ENCODE measurements around the gene HSFX3.
"Not testable (repeated sequence)": the region's sequence is repeated elsewhere in the genome, so short reads cannot be mapped to it uniquely, and the experiment has no call there.

Gene HSFX3

DNA sequence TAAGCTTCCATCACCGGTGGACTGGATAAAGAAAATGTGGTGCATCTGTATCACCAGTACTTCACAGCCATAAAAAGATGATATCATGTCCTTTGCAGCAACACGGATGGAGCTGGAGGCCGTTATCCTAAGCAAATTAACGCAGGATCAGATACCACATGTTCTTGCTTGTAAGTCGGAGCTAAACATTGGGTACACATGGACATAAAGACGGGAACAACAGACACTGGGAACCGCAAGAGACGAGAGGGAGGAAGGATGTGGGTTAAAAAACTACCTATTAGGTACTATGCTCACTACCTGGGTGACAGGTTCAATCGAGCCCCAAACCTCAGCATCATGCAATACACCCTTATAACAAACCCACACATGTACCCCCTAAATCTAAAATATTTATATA lies 28.3 kb downstream of the HSFX3 start:
- DNase-seq (ENCODE audit: low read depth, low spot score), result peak; percentile 57
- no peak overlapping the region for H3K4me3 ChIP-seq (ENCODE audit: low read length)

DNA sequence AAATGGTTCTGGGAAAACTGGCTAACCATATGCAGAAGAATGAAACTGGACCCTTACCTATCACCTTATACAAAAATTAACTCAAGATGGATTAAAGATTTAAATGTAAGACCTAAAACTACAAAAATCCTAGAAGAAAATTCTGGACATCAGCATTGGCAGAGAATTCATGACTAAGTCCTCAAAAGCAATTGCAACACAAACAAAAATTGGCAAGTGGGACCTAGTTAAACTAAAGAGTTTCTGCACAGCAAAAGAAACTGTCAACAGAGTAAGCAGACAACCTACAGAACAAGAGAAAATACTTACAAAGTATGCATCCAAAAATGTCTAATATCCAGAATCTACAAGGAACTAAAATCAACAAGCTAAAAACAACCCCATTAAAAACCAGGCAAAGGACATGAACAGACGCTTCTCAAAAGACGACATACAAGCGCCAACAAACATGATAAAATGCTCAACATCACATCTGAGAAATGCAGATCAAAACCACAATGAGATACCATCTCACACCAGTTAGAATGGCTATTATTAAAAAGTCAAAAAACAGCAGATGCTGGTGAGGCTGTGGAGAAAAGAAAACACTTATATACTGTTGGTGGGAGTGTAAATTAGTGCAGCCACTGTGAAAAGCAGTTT lies 29.0 kb downstream of the HSFX3 start:
- DNase-seq (ENCODE audit: low read depth, low spot score); H3K4me3 ChIP-seq (ENCODE audit: low read length): not testable (repeated sequence)

DNA sequence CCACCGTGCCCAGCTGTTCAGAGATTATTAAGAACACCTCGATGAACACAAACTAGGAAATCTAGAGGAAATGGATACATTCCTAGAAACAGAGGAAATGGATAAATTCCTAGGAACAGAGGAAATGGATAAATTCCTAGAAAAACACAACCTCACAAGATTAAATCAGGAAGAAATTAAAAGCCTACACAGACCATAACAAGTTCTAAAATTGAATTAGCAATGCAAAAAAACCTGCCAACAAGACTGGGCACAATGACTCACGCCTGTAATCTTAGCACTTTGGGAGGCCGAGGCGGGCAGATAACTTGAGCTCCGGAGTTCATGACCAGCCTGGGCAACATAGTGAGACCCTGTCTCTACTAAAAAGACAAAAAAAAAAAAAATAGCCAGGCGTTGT lies 31.5 kb downstream of the HSFX3 start:
- no peak for DNase-seq (ENCODE audit: low read depth, low spot score)
- H3K4me3 ChIP-seq (ENCODE audit: low read length), result no peak overlapping the region

DNA sequence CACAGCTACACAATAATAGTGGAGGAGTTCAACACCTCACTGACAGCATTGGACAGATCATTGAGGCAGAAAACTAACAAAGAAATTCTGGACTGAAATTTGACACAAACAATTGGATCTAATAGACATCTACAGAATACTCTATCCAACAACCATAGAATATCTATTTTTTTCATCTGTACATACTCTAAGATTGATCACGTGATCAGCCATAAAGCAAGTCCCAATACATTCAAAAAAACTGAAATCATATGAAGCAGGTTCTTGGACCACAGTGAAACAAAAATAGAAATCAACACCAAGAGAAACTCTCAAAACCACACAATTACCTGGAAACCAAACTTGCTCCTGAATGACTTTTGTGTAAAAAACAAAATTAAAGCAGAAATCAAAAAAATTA lies 32.4 kb downstream of the HSFX3 start:
- H3K4me3 ChIP-seq (ENCODE audit: low read length), result no peak overlapping the region
- DNase-seq (ENCODE audit: low read depth, low spot score), result no peak

DNA sequence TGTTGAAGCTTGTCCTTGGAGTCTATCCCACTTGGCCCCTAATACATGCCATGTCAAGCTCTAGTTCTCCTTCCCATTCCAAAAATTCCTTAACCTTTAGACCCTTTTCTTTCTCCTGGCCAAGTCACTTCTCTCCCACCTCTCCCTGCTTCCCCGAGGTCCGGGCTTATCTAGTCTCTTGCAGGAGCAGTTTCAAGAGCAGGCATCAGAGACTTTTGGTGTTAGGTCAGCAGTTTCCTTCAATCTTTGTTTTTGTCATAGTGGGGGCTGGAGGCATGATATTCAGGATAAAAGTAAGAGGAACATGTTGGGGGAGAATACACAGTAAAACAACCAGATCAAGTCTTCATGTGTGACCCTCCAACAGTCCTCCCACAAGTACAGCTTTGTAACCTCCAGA lies 33.1 kb downstream of the HSFX3 start:
- no peak for DNase-seq (ENCODE audit: low read depth, low spot score)

DNA sequence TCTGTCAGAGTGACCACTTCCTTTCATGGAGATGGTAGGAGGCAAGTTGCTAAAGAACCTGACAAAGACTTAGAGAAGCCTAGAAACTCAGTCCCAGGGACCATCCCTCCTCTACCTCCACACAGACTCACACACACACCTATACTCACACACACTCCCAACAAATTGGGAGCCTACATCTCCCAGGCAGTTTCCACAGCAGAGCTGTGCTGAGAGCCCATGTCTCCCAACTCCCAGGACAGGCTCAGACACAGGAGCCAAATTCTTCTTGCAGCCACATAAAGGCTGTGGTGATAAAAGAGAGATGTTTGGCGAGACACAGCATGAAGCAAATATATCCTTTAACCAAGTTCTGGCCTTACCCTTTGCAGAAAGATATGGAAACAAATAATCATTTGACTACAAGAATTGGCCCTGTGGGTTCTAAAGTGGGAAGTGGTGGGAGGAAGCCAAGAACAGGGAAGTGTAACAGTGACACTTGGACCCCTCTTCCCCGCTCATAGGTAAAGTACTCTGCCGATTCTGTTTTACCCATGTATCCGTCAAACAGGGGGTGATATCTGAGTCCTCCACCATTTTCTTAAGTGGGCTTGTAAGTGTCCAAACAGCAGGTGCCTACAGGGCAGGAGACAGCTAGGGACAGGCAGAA lies 33.6 kb downstream of the HSFX3 start:
- DNase-seq (ENCODE audit: low read depth, low spot score), result no peak
- H3K4me3 ChIP-seq (ENCODE audit: low read length), result no peak overlapping the region

More for the DNA sequence above, 33.1 kb downstream of the HSFX3 start:
- no peak overlapping the region for H3K4me3 ChIP-seq (ENCODE audit: low read length)

DNA sequence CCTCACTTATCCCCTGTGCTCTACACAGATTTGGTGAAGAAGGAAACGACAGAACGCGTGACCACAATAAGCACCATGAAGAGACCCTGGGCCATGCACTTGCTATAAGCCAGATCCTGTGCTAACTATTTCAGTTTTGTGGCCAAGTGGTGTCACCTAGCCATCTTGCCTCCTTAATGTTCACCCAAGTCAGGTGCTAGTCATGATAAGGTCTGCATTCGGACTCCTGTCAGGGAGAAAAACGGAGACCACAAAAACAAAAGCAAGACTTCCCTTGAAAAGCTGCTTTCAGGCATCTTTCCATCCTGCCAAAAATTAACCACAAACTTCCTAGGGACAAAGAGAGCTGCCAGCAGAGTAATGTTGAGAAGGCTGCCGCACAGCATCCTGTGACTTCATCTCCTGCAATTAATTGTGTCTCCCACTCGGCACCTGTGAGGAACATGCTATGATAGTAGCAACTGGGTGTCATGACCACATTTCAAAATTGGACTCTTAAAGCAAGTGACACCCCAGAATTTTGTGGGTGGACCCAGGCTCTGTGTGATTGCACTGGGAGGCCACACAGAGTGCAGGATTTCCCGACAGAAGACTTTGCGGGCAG lies 35.8 kb downstream of the HSFX3 start:
- peak; percentile 68 for DNase-seq (ENCODE audit: low read depth, low spot score)
- H3K4me3 ChIP-seq (ENCODE audit: low read length), result no peak overlapping the region

DNA sequence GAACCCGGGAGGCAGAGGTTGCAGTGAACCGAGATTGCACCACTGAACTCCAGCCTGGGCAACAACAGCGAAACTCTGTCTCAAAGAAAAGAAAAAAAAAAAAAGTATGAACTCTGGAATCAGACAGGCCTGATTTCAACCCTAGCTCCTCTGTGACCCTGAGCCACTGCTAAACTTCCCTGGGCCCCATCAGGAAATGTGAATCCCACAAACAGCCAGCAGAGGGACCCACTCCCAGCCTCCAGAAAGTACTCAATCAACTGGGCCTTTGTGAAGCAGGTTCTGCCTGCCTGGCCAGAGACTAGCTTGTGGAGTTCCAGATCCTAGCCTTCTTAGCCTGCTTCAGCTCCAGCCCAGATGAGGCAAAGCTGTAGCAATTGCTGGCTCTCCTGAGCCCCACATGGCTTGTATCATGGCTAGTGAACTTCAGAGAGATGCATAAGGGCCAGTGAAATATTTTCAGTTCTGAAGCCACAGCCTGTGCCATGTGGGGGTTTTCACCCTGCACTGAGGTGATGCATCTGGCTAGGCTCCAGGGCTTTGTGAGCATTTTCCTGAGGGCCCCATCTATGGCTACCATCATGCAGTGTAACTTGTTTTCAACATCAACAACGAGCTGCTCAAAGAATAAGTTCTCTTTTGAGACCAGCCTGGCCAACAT lies 37.4 kb downstream of the HSFX3 start:
- no peak overlapping the region for H3K4me3 ChIP-seq (ENCODE audit: low read length)
- peak; percentile 46 for DNase-seq (ENCODE audit: low read depth, low spot score)

DNA sequence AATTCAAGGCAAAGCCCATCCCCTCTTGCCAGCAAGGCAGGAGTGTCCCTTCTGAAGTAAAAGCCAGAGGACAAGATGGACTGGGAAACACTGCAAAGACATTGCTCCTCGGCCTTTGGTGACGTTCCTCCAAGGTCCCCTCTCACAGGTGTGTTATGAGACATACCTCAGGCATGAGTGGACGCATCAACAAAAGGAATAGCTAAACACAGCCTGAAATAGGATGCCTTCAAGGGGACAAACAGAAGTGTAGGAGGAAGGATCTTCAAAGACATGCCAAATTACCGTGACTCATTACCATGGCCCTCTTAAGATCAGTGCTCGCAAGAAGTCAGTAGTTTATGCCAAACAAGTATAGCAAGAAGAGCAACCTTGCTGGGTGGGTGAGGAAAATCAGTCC lies 38.6 kb downstream of the HSFX3 start:
- H3K4me3 ChIP-seq (ENCODE audit: low read length), result no peak overlapping the region
- no peak for DNase-seq (ENCODE audit: low read depth, low spot score)

DNA sequence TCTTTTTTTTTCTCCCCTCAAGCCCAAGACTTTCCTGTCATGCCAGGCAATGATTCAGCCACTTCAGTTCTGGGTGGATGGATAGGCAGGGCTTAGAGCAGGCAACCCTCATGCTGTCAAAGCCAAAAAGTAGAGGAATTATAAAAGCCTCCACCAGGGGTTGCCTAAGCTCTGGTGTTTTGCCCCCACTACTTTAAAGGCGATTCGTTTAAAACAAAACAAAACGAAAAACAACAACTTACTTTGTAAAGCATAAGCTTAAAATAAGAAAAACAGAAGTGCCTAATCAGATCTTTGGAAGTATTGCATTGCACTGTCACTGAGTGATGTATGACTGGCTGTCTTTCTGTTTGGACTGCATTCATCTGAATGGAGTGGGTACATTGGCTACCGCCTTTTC lies 39.3 kb downstream of the HSFX3 start:
- DNase-seq (ENCODE audit: low read depth, low spot score), result no peak

DNA sequence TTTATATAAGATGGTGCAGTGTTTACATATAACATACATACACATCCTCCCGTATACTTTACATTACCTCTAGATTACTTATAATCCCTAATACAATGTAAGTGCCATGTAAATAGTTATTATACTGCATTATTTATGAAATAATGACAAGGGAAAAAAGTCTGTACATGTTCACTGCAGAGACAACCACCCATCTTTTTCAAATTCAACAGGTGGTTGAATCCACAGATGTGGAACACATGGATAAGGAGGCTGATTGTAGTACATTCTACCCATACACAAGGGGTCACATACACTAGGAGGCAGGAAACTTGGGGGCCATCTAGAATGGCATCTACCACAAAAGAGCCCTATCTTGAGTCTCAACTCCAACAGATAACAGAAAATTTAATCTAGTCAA lies 41.3 kb downstream of the HSFX3 start:
- no peak for DNase-seq (ENCODE audit: low read depth, low spot score)

More for the DNA sequence above, 39.3 kb downstream of the HSFX3 start:
- no peak overlapping the region for H3K4me3 ChIP-seq (ENCODE audit: low read length)

DNA sequence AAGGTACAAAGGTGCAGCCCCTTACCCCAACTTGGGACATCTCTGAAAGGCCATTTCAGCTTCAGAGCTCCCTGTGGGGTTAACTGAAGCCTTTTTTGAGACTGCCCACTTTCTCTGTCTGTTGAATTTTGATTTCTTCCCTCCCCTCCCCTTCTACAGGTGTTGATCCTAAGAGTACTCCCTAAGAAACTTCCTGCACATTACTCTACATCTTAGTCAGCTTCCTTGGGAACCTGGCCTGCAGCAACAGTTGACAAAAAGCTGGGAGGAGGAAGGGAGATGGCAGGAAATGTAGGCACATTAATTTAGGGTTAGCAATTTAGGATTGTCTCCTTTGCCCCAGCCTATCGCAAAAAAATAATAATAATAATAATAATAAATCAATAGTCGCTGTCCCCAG lies 43.4 kb downstream of the HSFX3 start:
- no peak for DNase-seq (ENCODE audit: low read depth, low spot score)
- H3K4me3 ChIP-seq (ENCODE audit: low read length), result no peak overlapping the region

More for the DNA sequence above, 41.3 kb downstream of the HSFX3 start:
- no peak overlapping the region for H3K4me3 ChIP-seq (ENCODE audit: low read length)

DNA sequence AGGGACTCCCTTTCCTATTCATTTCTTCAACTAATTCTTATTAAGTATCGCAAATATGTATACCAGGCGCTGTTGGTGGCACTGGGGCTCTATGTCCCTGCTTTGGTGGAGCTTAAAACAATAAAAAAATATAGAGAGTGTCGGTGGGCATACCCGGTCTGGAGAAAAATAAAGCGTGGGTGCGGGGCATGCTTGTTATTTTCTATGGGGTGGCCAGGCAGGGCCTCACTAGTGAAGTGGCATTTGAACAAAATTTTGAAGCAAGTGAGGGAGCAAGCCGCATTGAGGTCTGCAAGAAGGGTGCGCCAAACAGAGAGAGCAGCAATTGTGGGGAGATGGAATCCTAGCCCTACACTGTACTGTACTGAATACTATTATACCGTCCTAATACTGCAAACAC lies 44.1 kb downstream of the HSFX3 start:
- H3K4me3 ChIP-seq (ENCODE audit: low read length), result peak overlapping the region; percentile 68; the same call in 1 of the 2 replicates

DNA sequence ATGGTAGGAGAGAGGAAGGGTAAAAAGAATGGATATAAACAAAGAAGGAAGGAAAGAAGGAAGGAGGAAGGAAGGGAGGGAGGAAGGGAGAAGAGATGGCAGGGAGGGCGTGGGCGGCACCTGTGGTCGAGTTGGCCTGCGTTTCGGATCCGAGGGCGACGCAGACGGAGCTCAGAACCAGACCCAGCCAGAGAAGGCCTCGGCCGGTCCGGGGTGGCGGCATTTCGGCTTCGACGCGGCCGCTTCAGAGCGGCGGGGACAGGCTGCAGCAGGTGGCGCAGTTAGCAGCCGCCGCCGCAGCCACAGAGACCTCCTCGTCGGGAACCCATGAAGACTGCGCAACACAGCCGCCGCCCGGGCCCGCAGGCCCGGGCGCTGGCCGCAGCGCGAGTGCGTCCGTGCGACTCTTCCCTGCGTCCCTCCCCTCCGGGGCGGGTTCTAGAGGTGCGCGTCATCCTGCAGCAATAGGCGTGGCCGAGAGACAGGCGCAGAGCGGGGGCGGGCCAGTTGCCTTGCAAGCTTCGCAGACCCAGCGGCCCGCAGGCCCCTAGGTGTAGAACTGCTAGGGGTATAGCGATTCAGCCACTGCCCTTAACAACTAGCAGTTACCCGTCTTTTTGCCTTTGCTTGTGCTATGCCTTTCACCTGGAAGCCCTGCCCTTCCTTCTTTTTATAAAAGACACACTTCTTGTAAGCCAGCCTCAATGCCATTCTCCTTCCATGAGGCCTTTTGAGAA lies 44.6 kb downstream of the HSFX3 start, which contains the start of gene IDS:
TSS of gene IDS (minus strand) at position 392 of the 737 bp plus-strand sequence. CDS start at position 223, 169 bp downstream.
- DNase-seq (ENCODE audit: low read depth, low spot score), result peak; percentile 75
- H3K4me3 ChIP-seq (ENCODE audit: low read length), result peak within 1 kb of the TSS; percentile 68

More for the DNA sequence above, 44.1 kb downstream of the HSFX3 start:
- no peak for DNase-seq (ENCODE audit: low read depth, low spot score)

DNA sequence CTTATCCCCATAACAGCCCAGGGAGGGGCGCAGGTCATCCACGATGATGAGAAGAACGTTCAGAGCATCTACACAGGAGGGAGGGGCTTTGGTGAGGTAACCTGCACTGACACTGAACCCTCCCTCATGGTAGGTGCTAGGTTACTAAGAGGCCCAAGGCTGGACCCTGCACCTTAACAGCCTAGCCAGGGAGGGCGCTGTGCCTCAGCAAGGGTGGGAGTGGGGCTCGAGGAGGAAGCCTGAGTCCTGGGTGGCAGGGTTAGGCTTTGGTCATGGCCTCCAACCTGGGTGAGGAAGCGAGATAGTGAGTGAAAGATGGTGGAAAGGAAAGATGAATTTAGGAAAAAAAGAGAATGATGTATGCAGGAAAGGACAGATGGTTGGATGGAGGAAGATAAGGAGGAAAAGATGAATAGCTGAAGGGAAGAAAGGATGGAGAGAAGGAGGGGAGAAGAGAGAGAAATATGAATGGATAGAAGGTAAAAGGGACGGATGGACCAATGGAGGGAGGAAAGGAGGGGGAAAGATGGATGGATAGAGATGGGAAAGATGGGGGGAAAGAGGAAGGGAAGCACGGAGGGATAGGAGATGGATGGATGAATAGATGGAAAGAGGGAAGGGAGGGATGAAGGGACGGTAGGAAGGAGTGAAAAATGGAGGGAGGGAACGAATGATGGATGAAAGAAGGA lies 45.4 kb downstream of the HSFX3 start:
- DNase-seq (ENCODE audit: low read depth, low spot score), result no peak
- peak overlapping the region; percentile 68 for H3K4me3 ChIP-seq (ENCODE audit: low read length)

DNA sequence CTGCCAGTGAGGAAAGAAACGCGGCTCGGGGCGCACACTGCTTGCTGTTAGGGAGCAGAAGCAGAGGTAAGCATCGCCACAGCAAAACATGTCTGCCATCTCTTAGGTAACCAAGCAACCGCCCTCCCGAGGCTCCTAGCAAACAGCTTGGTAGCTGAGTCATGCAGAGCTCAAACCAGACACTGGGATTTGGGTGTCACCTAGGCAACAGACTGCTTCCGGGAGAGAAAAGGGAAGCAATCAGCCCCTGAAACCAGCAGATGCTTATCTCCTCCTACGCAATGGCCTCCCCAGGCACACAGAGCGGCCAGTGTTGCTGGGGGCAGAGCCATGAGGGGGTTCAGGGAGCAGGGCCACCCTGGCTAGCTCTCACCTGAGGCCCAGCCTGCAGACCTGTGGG lies 46.3 kb downstream of the HSFX3 start:
- H3K4me3 ChIP-seq (ENCODE audit: low read length), result peak overlapping the region; percentile 23; the same call in 1 of the 2 replicates
- DNase-seq (ENCODE audit: low read depth, low spot score), result peak; percentile 59

DNA sequence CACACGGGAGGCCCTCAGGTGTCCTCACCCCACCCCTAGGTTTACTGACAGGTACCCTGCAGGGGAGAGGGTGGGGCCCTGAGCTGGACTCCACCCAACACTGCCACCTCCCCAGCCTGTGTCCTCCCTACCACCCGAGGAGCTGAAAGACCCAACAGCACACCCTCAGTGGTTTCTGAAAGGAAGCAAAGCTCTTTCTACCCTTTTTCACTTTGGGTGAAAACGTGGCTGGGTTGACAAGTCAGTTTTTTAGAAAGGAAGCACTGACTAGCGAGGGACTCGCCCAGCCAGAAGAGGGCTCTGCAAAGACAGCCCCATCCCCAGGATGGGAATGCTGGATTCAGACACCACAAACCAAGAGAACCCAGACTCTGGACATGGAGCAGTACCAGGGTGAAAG lies 46.8 kb downstream of the HSFX3 start:
- DNase-seq (ENCODE audit: low read depth, low spot score); H3K4me3 ChIP-seq (ENCODE audit: low read length): not testable (repeated sequence)

DNA sequence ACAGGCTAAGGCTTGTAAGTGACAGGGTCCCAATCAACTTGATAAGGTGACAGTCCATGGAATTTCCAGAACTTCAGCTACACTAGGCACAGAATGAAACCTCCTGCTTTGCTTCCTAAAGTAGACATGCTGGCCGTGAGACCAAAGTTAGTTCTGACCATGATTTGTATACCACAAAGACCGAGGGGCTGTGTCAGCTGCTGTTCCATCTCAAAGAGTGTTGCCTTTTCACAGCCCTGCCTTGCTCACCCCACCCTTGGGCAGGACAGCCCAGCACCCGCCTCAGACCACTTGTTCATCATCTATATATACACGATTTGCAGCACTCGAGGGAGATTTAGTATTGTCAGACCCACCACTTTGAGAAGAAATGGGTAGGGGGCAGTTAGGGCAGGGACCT lies 50.0 kb downstream of the HSFX3 start:
- no peak overlapping the region for H3K4me3 ChIP-seq (ENCODE audit: low read length)
- DNase-seq (ENCODE audit: low read depth, low spot score), result no peak

DNA sequence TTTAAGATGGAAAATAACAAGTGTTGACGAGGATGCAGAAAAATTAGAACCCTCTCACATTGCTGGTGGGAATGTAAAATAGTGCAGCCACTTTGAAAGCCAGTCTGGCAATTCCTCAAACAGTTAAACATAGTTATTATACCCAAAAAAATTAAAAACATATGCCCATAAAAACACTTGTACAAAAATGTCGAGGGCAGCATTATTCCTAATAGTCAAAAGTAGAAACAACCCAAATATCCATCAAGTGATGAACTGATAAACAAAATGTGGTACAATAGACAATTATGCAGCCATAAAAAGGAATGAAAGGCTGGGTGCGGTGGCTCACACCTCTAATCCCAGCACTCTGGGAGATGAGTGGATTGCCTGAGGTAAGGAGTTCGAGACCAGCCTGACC lies 51.0 kb downstream of the HSFX3 start:
- no peak overlapping the region for H3K4me3 ChIP-seq (ENCODE audit: low read length)
- no peak for DNase-seq (ENCODE audit: low read depth, low spot score)

Measured in Jurkat, Clone E6-1 (cell line).